Upper lobe of left lung (tissue), 6 donors: ENCODE measurements around the gene KLF3. TPM values are rescaled to one million over a fixed set of nuclear protein-coding genes. Genes with fewer than 3 reads are reported as not detected.

Source experiments
- ATAC-seq, 2 donors: fragments of 200-7000 bp; cut with Tn5 transposase; one replicate each; pipeline ENCODE4 v1.9.1; 2022; ENCODE audit warnings: mild to moderate bottlenecking in 2 of 2, moderate library complexity in 2 of 2; ENCODE audit not compliant: low FRiP score in 2 of 2
- DNase-seq, 2 donors: peaks; one replicate each; pipeline ENCODE4 v3.0.0-alpha.2; 2019 to 2020
- H3K27ac ChIP-seq, 4 donors: fragments of 200-600 bp; sonication (generic); one replicate each; pipeline ENCODE4 v1.5.1; 2016 to 2019
- H3K27me3 ChIP-seq, 4 donors: fragments of 200-600 bp; sonication (generic); one replicate each; pipeline ENCODE4 v1.5.1; 2017 to 2019
- H3K36me3 ChIP-seq, 4 donors: fragments of 200-600 bp; sonication (generic); one replicate each; pipeline ENCODE4 v1.5.1; 2016 to 2019
- H3K4me1 ChIP-seq, 4 donors: fragments of 200-600 bp; sonication (generic); one replicate each; pipeline ENCODE4 v1.5.1; 2018 to 2019
- H3K4me3 ChIP-seq, 4 donors: fragments of 200-600 bp; sonication (generic); one replicate each; pipeline ENCODE4 v1.5.1; 2017 to 2019; ENCODE audit warnings: mild to moderate bottlenecking in 2 of 4, moderate library complexity in 1 of 4
- H3K9me3 ChIP-seq, 4 donors: fragments of 200-600 bp; sonication (generic); one replicate each; pipeline ENCODE4 v1.5.1; 2018 to 2019
- EP300 ChIP-seq, 4 donors: sonication (generic); formaldehyde crosslinking; IDR thresholded peaks; one replicate each; pipeline ENCODE4 v1.5.1; 2017; ENCODE audit warnings: antibody characterized with exemption in 4 of 4, control low read depth in 2 of 4
- POLR2A ChIP-seq, 4 donors: fragments of 450-650 bp; IDR thresholded peaks; one replicate each; pipeline ENCODE4 v1.5.1; 2016 to 2017; ENCODE audit warnings: antibody characterized with exemption in 4 of 4, mild to moderate bottlenecking in 2 of 4
- POLR2AphosphoS5 ChIP-seq, 2 donors: sonication (generic); formaldehyde crosslinking; IDR thresholded peaks; one replicate each; pipeline ENCODE4 v1.5.1; 2017; ENCODE audit warnings: antibody characterized with exemption in 2 of 2
- WGBS, 2 donors: methylation state at CpG; one replicate each; pipeline ENCODE4 v1.1.5; 2017 to 2018; 5-methylcytosine and 5-hydroxymethylcytosine counted together
- total RNA-seq, 6 donors: library from RNA; depleted of rRNA in 4 of 6; stranded (reverse); fragments of >200 nt in 4 of 6; gene quantifications; one replicate each; pipeline versions ENCODE4 v1.1.0 to v1.2.1, GENCODE V29; 2016 to 2021
- TF ChIP-seq, protein P1 (sequence below), 6 experiments: fragments of 450-650 bp in 4 of 6; fragments of 200-600 bp in 2 of 6; sonication (generic) in 2 of 6; IDR thresholded peaks; one replicate each; pipeline ENCODE4 v1.5.1; 2016 to 2019; ENCODE audit warnings: antibody characterized with exemption in 6 of 6
- donor health status: DM: no; HTN: no; CAD: no; lungs with moderate emphysema.
- donor health status: DM: no; HTN: yes; CAD: no; lungs with severe emphysema.

The KLF3 gene
- total RNA-seq, 6 donors from 2014 or later = 32.5 to 73.9 (median 48.3) TPM

GRCh38 chr4:38734446-38734845 lies 70.4 kb downstream of the KLF3 start:
- Histone ChIP-seq H3K27ac (no peak overlapping the region), H3K9me3 (no peaks in the 10 kb centered on the region), H3K27me3 (no peaks in the 10 kb centered on the region), H3K4me3 (no peak overlapping the region), H3K4me1 (peaks cover 7 to 10% (median 9%) of the 10 kb centered on the region in 4 donors), H3K36me3 (no peaks in the 10 kb centered on the region)
- no peak for TF ChIP-seq POLR2AphosphoS5 (IDR thresholded peaks at IDR 0.05)
- no peak for TF ChIP-seq POLR2A (IDR thresholded peaks at IDR 0.05)
- no peak for TF ChIP-seq EP300 (IDR thresholded peaks at IDR 0.05)
- TF ChIP-seq, protein P1, sequence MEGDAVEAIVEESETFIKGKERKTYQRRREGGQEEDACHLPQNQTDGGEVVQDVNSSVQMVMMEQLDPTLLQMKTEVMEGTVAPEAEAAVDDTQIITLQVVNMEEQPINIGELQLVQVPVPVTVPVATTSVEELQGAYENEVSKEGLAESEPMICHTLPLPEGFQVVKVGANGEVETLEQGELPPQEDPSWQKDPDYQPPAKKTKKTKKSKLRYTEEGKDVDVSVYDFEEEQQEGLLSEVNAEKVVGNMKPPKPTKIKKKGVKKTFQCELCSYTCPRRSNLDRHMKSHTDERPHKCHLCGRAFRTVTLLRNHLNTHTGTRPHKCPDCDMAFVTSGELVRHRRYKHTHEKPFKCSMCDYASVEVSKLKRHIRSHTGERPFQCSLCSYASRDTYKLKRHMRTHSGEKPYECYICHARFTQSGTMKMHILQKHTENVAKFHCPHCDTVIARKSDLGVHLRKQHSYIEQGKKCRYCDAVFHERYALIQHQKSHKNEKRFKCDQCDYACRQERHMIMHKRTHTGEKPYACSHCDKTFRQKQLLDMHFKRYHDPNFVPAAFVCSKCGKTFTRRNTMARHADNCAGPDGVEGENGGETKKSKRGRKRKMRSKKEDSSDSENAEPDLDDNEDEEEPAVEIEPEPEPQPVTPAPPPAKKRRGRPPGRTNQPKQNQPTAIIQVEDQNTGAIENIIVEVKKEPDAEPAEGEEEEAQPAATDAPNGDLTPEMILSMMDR (IDR thresholded peaks at IDR 0.05) = no peak
- DNase-seq (no peak), ATAC-seq (no peak)
- WGBS, 2 donors = 86 to 92% methylated on average over 5 of the region's 5 CpGs

GRCh38 chr4:38734911-38735310 lies 70.9 kb downstream of the KLF3 start:
- no peaks in the 10 kb centered on the region for H3K27me3 ChIP-seq
- H3K4me3 ChIP-seq = no peak overlapping the region
- ATAC-seq (no peak), DNase-seq (no peak)
- no peak for TF ChIP-seq POLR2A (IDR thresholded peaks at IDR 0.05)
- no peaks in the 10 kb centered on the region for H3K36me3 ChIP-seq
- 88 to 94% methylated on average over 2 of the region's 2 CpGs for WGBS, 2 donors
- H3K4me1 ChIP-seq = peaks cover 7 to 10% (median 9%) of the 10 kb centered on the region in 4 donors
- H3K27ac ChIP-seq = no peak overlapping the region
- H3K9me3 ChIP-seq = no peaks in the 10 kb centered on the region

GRCh38 chr4:38735870-38736269 lies 71.9 kb downstream of the KLF3 start:
- H3K4me3 ChIP-seq = no peak overlapping the region

GRCh38 chr4:38738940-38739803 lies 75.2 kb downstream of the KLF3 start:
- Histone ChIP-seq H3K27me3 (no peaks in the 10 kb centered on the region), H3K4me3 (no peak overlapping the region), H3K27ac (no peak overlapping the region), H3K36me3 (no peaks in the 10 kb centered on the region), H3K9me3 (no peaks in the 10 kb centered on the region), H3K4me1 (no peaks in the 10 kb centered on the region)
- TF ChIP-seq POLR2AphosphoS5 (IDR thresholded peaks at IDR 0.05) = no peak
- TF ChIP-seq POLR2A (IDR thresholded peaks at IDR 0.05) = no peak
- TF ChIP-seq EP300 (IDR thresholded peaks at IDR 0.05) = no peak
- TF ChIP-seq, protein P1 (IDR thresholded peaks at IDR 0.05) = no peak
- 89 to 92% methylated on average over 6 of the region's 6 CpGs for WGBS, 2 donors
- DNase-seq = no peak
- ATAC-seq = no peak

More at GRCh38 chr4:38735870-38736269, 71.9 kb downstream of the KLF3 start:
- WGBS, 2 donors = 89 to 100% methylated on average over 3 of the region's 3 CpGs
- no peaks in the 10 kb centered on the region for H3K27me3 ChIP-seq
- TF ChIP-seq POLR2A (IDR thresholded peaks at IDR 0.05) (no peak), POLR2AphosphoS5 (IDR thresholded peaks at IDR 0.05) (no peak), EP300 (IDR thresholded peaks at IDR 0.05) (no peak)
- TF ChIP-seq, protein P1 (IDR thresholded peaks at IDR 0.05) = no peak
- H3K4me1 ChIP-seq = peaks cover 4 to 6% (median 4%) of the 10 kb centered on the region in 4 donors
- H3K9me3 ChIP-seq = no peaks in the 10 kb centered on the region
- no peak for ATAC-seq
- H3K27ac ChIP-seq = no peak overlapping the region
- H3K36me3 ChIP-seq = no peaks in the 10 kb centered on the region
- DNase-seq = no peak

DNA sequence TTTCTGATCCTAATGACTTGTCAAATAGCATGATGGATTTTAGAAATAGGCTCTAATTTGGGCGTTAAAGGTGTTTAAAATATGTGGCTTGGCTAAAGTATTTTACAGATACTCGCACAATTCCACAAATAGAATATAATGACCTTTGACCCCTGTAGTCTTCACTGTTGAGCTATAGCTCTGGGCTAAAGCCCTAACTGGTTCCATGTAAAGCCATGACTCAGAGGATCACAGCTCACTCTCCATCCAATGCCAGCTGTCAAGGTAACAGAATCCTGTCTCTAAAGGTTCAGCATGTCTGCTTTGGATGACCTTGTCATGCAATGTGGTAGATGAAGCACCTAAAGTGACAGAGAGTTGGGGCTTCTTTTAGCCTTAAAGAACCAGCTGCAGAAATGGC lies 76.3 kb downstream of the KLF3 start:
- H3K4me3 ChIP-seq = no peak overlapping the region
- H3K27me3 ChIP-seq = no peaks in the 10 kb centered on the region
- TF ChIP-seq, protein P1 (IDR thresholded peaks at IDR 0.05) = no peak
- no peak for TF ChIP-seq POLR2A (IDR thresholded peaks at IDR 0.05)
- TF ChIP-seq EP300 (IDR thresholded peaks at IDR 0.05) = no peak
- TF ChIP-seq POLR2AphosphoS5 (IDR thresholded peaks at IDR 0.05) = no peak
- 90 to 95% methylated on average over 2 of the region's 2 CpGs for WGBS, 2 donors
- DNase-seq (no peak), ATAC-seq (no peak)
- no peaks in the 10 kb centered on the region for H3K36me3 ChIP-seq
- H3K9me3 ChIP-seq = no peaks in the 10 kb centered on the region
- no peak overlapping the region for H3K27ac ChIP-seq
- no peaks in the 10 kb centered on the region for H3K4me1 ChIP-seq
